Measurements from ENCODE around the gene ACSF3.
"Not testable (repeated sequence)": the region's sequence is repeated elsewhere in the genome, so short reads cannot be mapped to it uniquely, and the experiment has no call there.

Gene ACSF3

DNA sequence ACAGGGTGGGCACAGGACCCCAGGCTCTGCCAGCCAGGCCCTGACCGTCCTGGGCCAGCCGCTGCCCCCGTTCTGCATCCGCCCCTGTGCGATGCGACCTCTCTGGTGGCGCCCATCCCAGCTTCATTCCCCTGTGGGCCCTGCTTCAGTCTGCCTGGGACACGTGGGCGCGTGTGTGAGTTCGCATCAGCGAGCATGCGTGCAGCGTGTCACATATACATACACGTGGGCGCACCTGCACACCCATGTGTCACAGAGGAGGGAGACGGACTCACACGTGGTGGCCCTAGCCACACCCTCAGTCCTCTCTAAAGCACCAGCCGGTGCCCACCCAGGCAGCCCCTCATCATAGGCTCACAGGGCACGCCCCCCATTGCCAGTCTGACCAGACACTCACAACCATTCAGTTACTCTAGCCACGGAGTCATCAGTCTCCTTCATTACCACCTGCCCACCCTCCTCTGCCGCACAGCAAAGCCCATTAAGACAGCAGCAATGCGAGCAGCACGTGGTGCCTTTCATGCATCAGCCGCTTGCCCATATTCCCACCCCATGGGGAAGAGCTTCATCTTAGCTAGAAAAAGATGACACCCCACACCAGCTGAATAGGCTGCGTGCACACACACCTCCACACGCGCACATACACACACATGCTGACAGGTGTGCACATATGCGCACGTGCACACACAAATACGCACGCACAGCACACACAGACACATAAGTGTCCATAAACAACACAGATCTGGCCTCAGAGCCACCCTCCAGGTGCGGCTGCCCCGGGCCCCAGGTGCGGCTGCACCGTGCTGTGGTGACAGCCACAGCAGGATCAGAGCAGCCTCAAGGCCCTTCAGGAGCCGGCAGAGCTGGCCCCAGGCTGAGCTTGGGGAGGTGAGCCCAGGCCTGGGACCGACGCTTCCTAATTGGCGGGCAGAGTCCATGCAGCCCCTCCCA, 68.4 kb downstream of the ACSF3 start:
- Histone ChIP-seq H3K9ac (ENCODE audit: insufficient read length) (no peak overlapping the region), H3K9me3 (ENCODE audit: low read depth, low read length) (no peaks in the 10 kb centered on the region), H3K36me3 (ENCODE audit: insufficient read depth, low read length) (no peaks in the 10 kb centered on the region), H3K4me3 (no peak overlapping the region), H3K27ac (no peak overlapping the region)
- TF ChIP-seq POLR2AphosphoS5 (IDR thresholded peaks at IDR 0.05; ENCODE audit: borderline replicate concordance, low read depth, low read length) (no peak), EZH2 (IDR thresholded peaks at IDR 0.05) (no peak), FOXP2 (optimal IDR thresholded peaks at IDR 0.05; ENCODE audit: control extremely low read depth, extremely low read length, insufficient read depth) (no peak)
- no peak for DNase-seq (ENCODE audit: low read depth, low spot score)

DNA sequence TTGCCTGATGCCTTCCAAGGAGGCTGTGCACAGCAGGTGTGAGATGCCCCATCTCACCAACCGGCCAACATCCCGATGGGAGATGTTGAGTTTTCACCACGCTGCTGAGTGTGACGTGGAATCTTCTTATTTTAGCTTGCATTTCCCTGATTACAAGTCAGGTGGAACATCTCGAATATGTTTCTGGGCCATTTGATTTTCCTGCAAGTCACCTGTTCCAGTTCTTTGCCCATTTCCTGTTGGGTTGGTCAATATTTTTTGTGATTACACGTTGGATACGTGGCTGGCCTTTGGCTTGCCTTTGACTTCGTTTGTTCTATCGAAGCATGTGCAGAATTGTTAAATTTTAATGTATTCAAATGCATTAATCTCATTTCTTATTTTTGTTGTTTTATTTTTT, 69.6 kb downstream of the ACSF3 start:
- H3K9ac ChIP-seq (ENCODE audit: insufficient read length), result no peak overlapping the region

DNA sequence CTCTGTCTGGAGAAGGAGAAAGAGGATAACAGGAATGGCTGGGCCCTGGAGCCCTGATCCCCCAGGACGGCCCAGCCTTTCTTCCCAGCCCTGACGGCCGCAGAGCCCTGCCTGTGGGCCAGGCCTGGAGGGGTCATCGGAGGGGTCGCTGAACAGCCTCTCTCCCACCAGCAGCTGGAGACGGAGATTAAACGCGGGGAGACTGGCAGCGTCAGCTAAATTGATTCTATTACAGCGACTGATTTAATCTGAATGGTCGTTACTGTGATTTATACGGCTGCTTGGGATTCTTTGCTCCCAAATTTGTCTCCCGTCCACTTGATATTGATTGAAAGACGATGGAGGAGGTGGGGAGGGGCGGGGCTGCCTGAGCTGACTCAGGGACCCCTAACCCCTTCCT, 70.8 kb downstream of the ACSF3 start:
- no peak for DNase-seq (ENCODE audit: low read depth, low spot score)
- Histone ChIP-seq H3K36me3 (ENCODE audit: insufficient read depth, low read length) (no peaks in the 10 kb centered on the region), H3K4me3 (no peak overlapping the region), H3K9ac (ENCODE audit: insufficient read length) (no peak overlapping the region), H3K9me3 (ENCODE audit: low read depth, low read length) (no peaks in the 10 kb centered on the region), H3K27ac (no peak overlapping the region)
- TF ChIP-seq EZH2 (IDR thresholded peaks at IDR 0.05), result no peak
- no peak for TF ChIP-seq FOXP2 (optimal IDR thresholded peaks at IDR 0.05; ENCODE audit: control extremely low read depth, extremely low read length, insufficient read depth)
- no peak for TF ChIP-seq POLR2AphosphoS5 (IDR thresholded peaks at IDR 0.05; ENCODE audit: borderline replicate concordance, low read depth, low read length)

More for the DNA sequence above, 69.6 kb downstream of the ACSF3 start:
- H3K36me3 ChIP-seq (ENCODE audit: insufficient read depth, low read length), result no peaks in the 10 kb centered on the region
- H3K9me3 ChIP-seq (ENCODE audit: low read depth, low read length), result no peaks in the 10 kb centered on the region
- TF ChIP-seq EZH2 (IDR thresholded peaks at IDR 0.05), result no peak
- no peak for TF ChIP-seq POLR2AphosphoS5 (IDR thresholded peaks at IDR 0.05; ENCODE audit: borderline replicate concordance, low read depth, low read length)
- no peak for TF ChIP-seq FOXP2 (optimal IDR thresholded peaks at IDR 0.05; ENCODE audit: control extremely low read depth, extremely low read length, insufficient read depth)
- no peak overlapping the region for H3K27ac ChIP-seq
- DNase-seq (ENCODE audit: low read depth, low spot score), result no peak
- no peak overlapping the region for H3K4me3 ChIP-seq

DNA sequence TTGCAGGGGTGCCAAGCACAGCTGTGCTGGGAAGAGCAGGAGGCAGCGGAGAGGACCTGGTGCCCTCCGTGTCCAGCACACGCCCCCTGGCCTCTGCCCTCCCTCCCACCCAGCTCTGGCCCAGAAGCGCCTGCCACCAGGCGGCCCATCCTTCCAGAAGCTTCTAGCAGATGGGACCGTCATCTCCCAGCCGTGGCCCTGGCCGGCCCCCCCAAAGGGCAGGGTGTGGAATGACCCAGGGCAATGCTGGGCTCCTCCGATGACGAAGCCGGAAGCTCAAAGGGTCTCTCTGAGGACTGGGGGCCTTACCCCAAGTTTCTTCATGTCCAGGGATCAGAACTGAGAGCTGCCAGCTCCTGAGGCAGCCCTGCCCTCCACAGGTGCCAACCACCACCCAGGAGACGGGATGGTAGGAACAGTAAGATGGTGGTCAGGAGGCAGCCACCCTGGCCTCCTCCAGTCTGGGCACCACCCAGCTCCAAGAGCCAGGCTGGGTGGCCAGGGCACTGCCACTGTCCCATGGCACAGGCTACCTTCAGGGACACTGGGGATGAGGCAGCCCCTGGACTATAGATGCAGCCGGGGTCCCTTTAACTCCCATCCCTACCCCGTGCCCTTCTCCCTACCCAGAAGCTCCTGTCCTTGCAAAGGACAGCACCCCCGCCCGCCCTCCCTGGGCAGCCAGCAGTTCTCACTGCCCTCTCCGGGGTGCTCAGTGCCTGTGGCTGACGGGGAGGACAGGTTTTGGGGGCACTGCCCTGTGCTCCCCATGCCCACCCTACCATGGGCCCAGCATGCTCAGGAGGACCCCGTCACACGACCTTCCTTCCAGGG, 71.4 kb downstream of the ACSF3 start:
- Histone ChIP-seq H3K9ac (ENCODE audit: insufficient read length) (no peak overlapping the region), H3K4me3 (no peak overlapping the region), H3K36me3 (ENCODE audit: insufficient read depth, low read length) (no peaks in the 10 kb centered on the region), H3K27ac (no peak overlapping the region), H3K9me3 (ENCODE audit: low read depth, low read length) (no peaks in the 10 kb centered on the region)
- DNase-seq (ENCODE audit: low read depth, low spot score), result no peak
- no peak for TF ChIP-seq POLR2AphosphoS5 (IDR thresholded peaks at IDR 0.05; ENCODE audit: borderline replicate concordance, low read depth, low read length)
- TF ChIP-seq FOXP2 (optimal IDR thresholded peaks at IDR 0.05; ENCODE audit: control extremely low read depth, extremely low read length, insufficient read depth), result no peak
- TF ChIP-seq EZH2 (IDR thresholded peaks at IDR 0.05), result no peak

DNA sequence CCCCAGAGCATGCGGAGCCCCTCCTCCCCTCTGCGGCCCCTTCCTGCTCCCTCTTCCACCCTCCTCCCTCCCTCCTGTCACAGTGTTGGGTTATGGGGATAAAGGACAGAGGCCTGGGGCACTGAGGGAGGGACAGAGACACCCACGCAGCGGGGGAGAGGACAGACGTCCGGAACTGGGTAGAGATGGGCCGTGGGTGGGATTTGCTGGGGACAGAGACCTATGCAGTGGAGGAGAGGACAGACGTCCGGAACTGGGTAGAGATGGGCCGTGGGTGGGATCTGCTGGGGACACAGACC, 72.0 kb downstream of the ACSF3 start:
- not testable (repeated sequence) for H3K9ac ChIP-seq (ENCODE audit: insufficient read length); H3K36me3 ChIP-seq (ENCODE audit: insufficient read depth, low read length)

DNA sequence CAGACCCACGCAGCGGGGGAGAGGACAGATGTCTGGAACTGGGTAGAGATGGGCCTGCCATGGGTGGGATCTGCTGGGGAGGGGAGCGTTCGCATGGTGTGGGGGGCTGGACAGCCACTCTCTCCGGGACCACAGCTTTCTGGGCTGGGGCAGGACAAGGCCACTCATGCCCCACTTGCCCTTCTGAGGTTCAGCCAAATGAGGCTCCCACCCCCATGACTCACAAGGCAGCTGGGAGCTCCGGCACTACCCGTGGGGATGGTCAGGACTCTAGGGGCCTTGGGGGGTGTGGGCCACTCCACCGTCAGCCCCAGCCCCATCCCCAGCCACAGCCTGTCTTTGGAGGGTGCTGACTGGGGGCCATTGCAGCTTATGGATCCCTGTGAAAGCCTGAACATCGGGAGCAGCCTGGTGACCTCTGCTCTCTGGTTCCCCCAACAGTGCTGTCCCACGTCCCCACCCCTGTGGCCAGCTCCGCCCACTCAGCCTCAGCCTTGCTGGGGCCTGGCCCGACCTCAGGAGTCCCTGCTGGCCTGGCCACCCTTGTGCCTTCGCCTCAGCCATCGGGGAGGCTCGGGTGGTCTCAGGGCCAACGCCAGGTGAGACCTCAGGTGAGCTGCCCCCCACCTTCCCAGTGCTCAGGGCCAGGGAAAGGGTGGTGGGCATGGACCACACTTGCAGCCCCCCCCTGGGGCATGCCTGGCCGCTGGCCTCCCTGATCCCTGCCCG, 73.2 kb downstream of the ACSF3 start:
- Histone ChIP-seq H3K27ac (no peak overlapping the region), H3K9ac (ENCODE audit: insufficient read length) (no peak overlapping the region), H3K36me3 (ENCODE audit: insufficient read depth, low read length) (no peaks in the 10 kb centered on the region), H3K4me3 (no peak overlapping the region), H3K9me3 (ENCODE audit: low read depth, low read length) (no peaks in the 10 kb centered on the region)
- no peak for TF ChIP-seq POLR2AphosphoS5 (IDR thresholded peaks at IDR 0.05; ENCODE audit: borderline replicate concordance, low read depth, low read length)
- TF ChIP-seq EZH2 (IDR thresholded peaks at IDR 0.05), result no peak
- TF ChIP-seq FOXP2 (optimal IDR thresholded peaks at IDR 0.05; ENCODE audit: control extremely low read depth, extremely low read length, insufficient read depth), result no peak
- DNase-seq (ENCODE audit: low read depth, low spot score), result no peak

More for the DNA sequence above, 72.0 kb downstream of the ACSF3 start:
- not testable (repeated sequence) for H3K27ac ChIP-seq; H3K4me3 ChIP-seq; H3K9me3 ChIP-seq (ENCODE audit: low read depth, low read length); DNase-seq (ENCODE audit: low read depth, low spot score)

DNA sequence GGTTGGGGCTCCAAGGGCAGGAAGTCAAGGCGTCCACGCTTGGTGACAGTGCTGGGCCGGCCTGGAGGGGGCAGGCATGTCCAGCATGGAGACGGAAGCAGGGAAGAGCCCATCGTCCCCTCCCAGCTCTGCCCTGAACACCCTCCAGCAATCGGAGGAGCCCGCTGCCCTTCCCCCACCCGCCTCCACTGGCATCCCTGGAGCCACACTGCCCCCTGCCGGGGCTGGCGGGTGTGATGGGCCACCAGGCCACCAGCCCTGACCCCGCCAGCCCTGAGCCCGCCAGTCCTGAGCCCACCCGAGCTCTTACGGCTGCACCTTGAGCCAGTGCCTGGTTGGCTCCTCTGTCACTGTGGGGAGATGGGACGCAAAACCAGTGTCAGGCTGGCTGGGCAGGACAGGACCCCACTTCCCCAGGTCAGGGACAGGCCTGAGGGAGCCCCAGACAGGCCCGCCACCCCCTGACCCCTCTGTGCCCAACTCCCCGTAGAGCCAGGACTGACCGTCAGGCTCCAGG, 73.8 kb downstream of the ACSF3 start:
- no peak overlapping the region for H3K9ac ChIP-seq (ENCODE audit: insufficient read length)
- DNase-seq (ENCODE audit: low read depth, low spot score), result no peak
- no peak for TF ChIP-seq EZH2 (IDR thresholded peaks at IDR 0.05)
- TF ChIP-seq FOXP2 (optimal IDR thresholded peaks at IDR 0.05; ENCODE audit: control extremely low read depth, extremely low read length, insufficient read depth), result no peak
- TF ChIP-seq POLR2AphosphoS5 (IDR thresholded peaks at IDR 0.05; ENCODE audit: borderline replicate concordance, low read depth, low read length), result no peak
- H3K27ac ChIP-seq, result no peak overlapping the region
- H3K4me3 ChIP-seq, result no peak overlapping the region
- no peaks in the 10 kb centered on the region for H3K36me3 ChIP-seq (ENCODE audit: insufficient read depth, low read length)
- H3K9me3 ChIP-seq (ENCODE audit: low read depth, low read length), result no peaks in the 10 kb centered on the region

All from SK-N-MC (cell line).